Stomach (tissue), 9 donors: ENCODE data around the gene KRTAP4-3. TPM values are rescaled to one million over a fixed set of nuclear protein-coding genes. Genes with fewer than 3 reads are reported as not detected.

Source experiments
- DNase-seq, 2 donors: peaks; one replicate each; pipeline versions ENCODE4 v3.0.0 to v3.0.0-alpha.2; 2013 to 2019
- H3K27ac ChIP-seq, 5 donors: fragments of 200-600 bp in 4 of 5; sonication (generic) in 4 of 5; one replicate each; pipeline ENCODE4 v1.5.1; 2013 to 2019; ENCODE audit warnings: mild to moderate bottlenecking in 1 of 5, moderate library complexity in 1 of 5
- H3K27me3 ChIP-seq, 3 donors: fragments of 200-600 bp; sonication (generic); one replicate each; pipeline ENCODE4 v1.5.1; 2017 to 2019; ENCODE audit warnings: mixed run types in 1 of 3
- H3K36me3 ChIP-seq, 4 donors: fragments of 200-600 bp; sonication (generic); 1 replicate in 3 of 4; 2 replicates in 1 of 4; pipeline ENCODE4 v1.5.1; 2016 to 2019
- H3K4me1 ChIP-seq, 4 donors: fragments of 200-600 bp; sonication (generic); one replicate each; pipeline ENCODE4 v1.5.1; 2016 to 2019
- H3K4me3 ChIP-seq, 4 donors: fragments of 200-600 bp; sonication (generic) in 3 of 4; one replicate each; pipeline ENCODE4 v1.5.1; 2016 to 2019; ENCODE audit warnings: mild to moderate bottlenecking in 1 of 4
- H3K9me3 ChIP-seq, 4 donors: fragments of 200-600 bp; sonication (generic); one replicate each; pipeline ENCODE4 v1.5.1; 2016 to 2019
- CTCF ChIP-seq, 7 experiments: fragments of 450-650 bp in 4 of 7; fragments of 200-600 bp in 3 of 7; sonication (generic) in 3 of 7; IDR thresholded peaks; one replicate each; pipeline ENCODE4 v1.5.1; 2016 to 2019; ENCODE audit warnings: antibody characterized with exemption in 7 of 7, control low read depth in 2 of 7, mild to moderate bottlenecking in 1 of 7
- EP300 ChIP-seq: sonication (generic); formaldehyde crosslinking; IDR thresholded peaks from one replicate; pipeline ENCODE4 v1.6.1; 2017; ENCODE audit warnings: antibody characterized with exemption
- POLR2A ChIP-seq, 4 donors: fragments of 450-650 bp; IDR thresholded peaks; one replicate each; pipeline ENCODE4 v1.6.1; 2016; ENCODE audit warnings: antibody characterized with exemption in 4 of 4, control low read depth in 2 of 4, mild to moderate bottlenecking in 1 of 4, moderate library complexity in 1 of 4
- POLR2AphosphoS5 ChIP-seq, 3 donors: sonication (generic); formaldehyde crosslinking; IDR thresholded peaks; one replicate each; pipeline ENCODE4 v1.6.1; 2016; ENCODE audit warnings: antibody characterized with exemption in 3 of 3
- WGBS, 5 donors: extraction: QIAGEN DNeasy Blood & Tissue Kit in 3 of 5; methylation state at CpG; one replicate each; pipeline versions ENCODE4 v1.1.5 to v1.1.7; 2013 to 2018; 5-methylcytosine and 5-hydroxymethylcytosine counted together
- intact Hi-C: fragments of 100-400 bp; cut with DNase I; formaldehyde crosslinking; loops from one replicate; pipeline ENCODE4 v1.15.1; 2023; ENCODE audit warnings: low total_unique reads
- polyA plus RNA-seq, 3 donors: library from polyadenylated mRNA; stranded (reverse); fragments of 200-250 nt; gene quantifications; one replicate each; pipeline ENCODE4 v1.2.3, GENCODE V29; 2013
- total RNA-seq, 5 donors: library from RNA; depleted of rRNA; stranded (reverse); fragments of >200 nt; gene quantifications; one replicate each; pipeline versions ENCODE4 v1.1.0 to v1.2.3, GENCODE V29; 2014 to 2016
- donor health status: healthy with polysubstance abuse.
- donor health status: Bipolar disorder and iron deficiency.
- donor health status: healthy.

The KRTAP4-3 gene
- total and polyA plus RNA-seq, 8 donors, result not detected

- DNase-seq, result no peak
- H3K27ac ChIP-seq, result no peak within 1 kb of the TSS
- H3K4me3 ChIP-seq, result no peak within 1 kb of the TSS
- H3K4me1 ChIP-seq, result no peaks in the 10 kb centered on the region
- no peaks in the 10 kb centered on the region for H3K9me3 ChIP-seq
- peaks cover 0 to 12% (median 0%) of the 10 kb centered on the region in 3 donors for H3K27me3 ChIP-seq
- H3K36me3 ChIP-seq, result no peaks in the 10 kb centered on the region
- intact Hi-C loops, result no loop called here
- TF ChIP-seq CTCF (IDR thresholded peaks at IDR 0.05) (no peak), EP300 (no peak), POLR2AphosphoS5 (IDR thresholded peaks at IDR 0.05) (no peak), POLR2A (IDR thresholded peaks at IDR 0.05) (no peak)
- 77 to 93% (median 88%) methylated on average over 5 to 7 of the region's 7 CpGs for WGBS, 5 donors
Observed at GRCh38 chr17:41177727-41178271, 9.8 kb upstream of the KRTAP4-3 start, which contains the start of gene KRTAP4-2. Gene KRTAP4-2 (minus strand): TSS chr17:41178221. CDS start chr17:41178164, 57 bp downstream.

GRCh38 chr17:41176744-41177387, 8.8 kb upstream of the KRTAP4-3 start:
- no peak overlapping the region for H3K27ac ChIP-seq
- no peak for DNase-seq
- H3K27me3 ChIP-seq, result peaks cover 0 to 12% (median 0%) of the 10 kb centered on the region in 3 donors
- 74 to 89% (median 85%) methylated on average over 3 of the region's 3 CpGs for WGBS, 5 donors
- no peak for TF ChIP-seq EP300
- TF ChIP-seq POLR2A (IDR thresholded peaks at IDR 0.05), result no peak
- TF ChIP-seq CTCF (IDR thresholded peaks at IDR 0.05), result no peak
- TF ChIP-seq POLR2AphosphoS5 (IDR thresholded peaks at IDR 0.05), result no peak
- no peak overlapping the region for H3K4me3 ChIP-seq
- H3K9me3 ChIP-seq, result no peaks in the 10 kb centered on the region
- H3K36me3 ChIP-seq, result no peaks in the 10 kb centered on the region
- intact Hi-C loops, result no loop called here
- H3K4me1 ChIP-seq, result no peaks in the 10 kb centered on the region

GRCh38 chr17:41171886-41172285, 3.9 kb upstream of the KRTAP4-3 start:
- no peak overlapping the region for H3K27ac ChIP-seq
- no peak for TF ChIP-seq POLR2A (IDR thresholded peaks at IDR 0.05)
- no peak for TF ChIP-seq EP300
- no peak for TF ChIP-seq POLR2AphosphoS5 (IDR thresholded peaks at IDR 0.05)
- H3K9me3 ChIP-seq, result no peaks in the 10 kb centered on the region
- peaks cover 0 to 6% (median 0%) of the 10 kb centered on the region in 3 donors for H3K27me3 ChIP-seq
- H3K4me3 ChIP-seq, result no peak overlapping the region
- WGBS, 5 donors, result 70 to 79% (median 78%) methylated on average over 2 of the region's 2 CpGs
- no peaks in the 10 kb centered on the region for H3K4me1 ChIP-seq
- H3K36me3 ChIP-seq, result no peaks in the 10 kb centered on the region
- intact Hi-C loops, result no loop called here
- DNase-seq, result no peak

GRCh38 chr17:41167561-41167960, 460 bp downstream of the KRTAP4-3 start:
- WGBS, 5 donors, result 74 to 91% (median 83%) methylated on average over 2 to 7 of the region's 7 CpGs

More at GRCh38 chr17:41167561-41167960, 460 bp downstream of the KRTAP4-3 start:
- intact Hi-C loops, result no loop called here
- Histone ChIP-seq H3K27ac (no peak overlapping the region), H3K4me3 (no peak overlapping the region), H3K4me1 (no peaks in the 10 kb centered on the region), H3K27me3 (peaks cover 0 to 4% (median 0%) of the 10 kb centered on the region in 3 donors), H3K36me3 (no peaks in the 10 kb centered on the region), H3K9me3 (no peaks in the 10 kb centered on the region)
- no peak for TF ChIP-seq POLR2AphosphoS5 (IDR thresholded peaks at IDR 0.05)
- no peak for TF ChIP-seq CTCF (IDR thresholded peaks at IDR 0.05)
- TF ChIP-seq EP300, result no peak
- TF ChIP-seq POLR2A (IDR thresholded peaks at IDR 0.05), result no peak
- no peak for DNase-seq
